ENCODE results near the gene OR51Q1.

Gene OR51Q1

GRCh38 chr11:5460983-5461621, 39.2 kb downstream of the OR51Q1 start:
- no peak for TF ChIP-seq ZFX (IDR thresholded peaks at IDR 0.05; ENCODE audit: borderline replicate concordance)
- TF ChIP-seq CTCF (IDR thresholded peaks at IDR 0.05), result no peak
- no peak overlapping the region for H3K27ac ChIP-seq

GRCh38 chr11:5467527-5467926, 45.6 kb downstream of the OR51Q1 start:
- no peak for TF ChIP-seq CTCF (IDR thresholded peaks at IDR 0.05)
- TF ChIP-seq ZFX (IDR thresholded peaks at IDR 0.05; ENCODE audit: borderline replicate concordance), result no peak
- no peak overlapping the region for H3K27ac ChIP-seq

Measured in 22Rv1 (cell line).